ENCODE data around the gene VPS33A. TPM values are rescaled to one million over a fixed set of nuclear protein-coding genes. Genes with fewer than 3 reads are reported as not detected.
"Not testable (repeated sequence)": the region's sequence is repeated elsewhere in the genome, so short reads cannot be mapped to it uniquely, and the experiment has no call there.

VPS33A gene
- total RNA-seq, result 28.9 TPM

DNA sequence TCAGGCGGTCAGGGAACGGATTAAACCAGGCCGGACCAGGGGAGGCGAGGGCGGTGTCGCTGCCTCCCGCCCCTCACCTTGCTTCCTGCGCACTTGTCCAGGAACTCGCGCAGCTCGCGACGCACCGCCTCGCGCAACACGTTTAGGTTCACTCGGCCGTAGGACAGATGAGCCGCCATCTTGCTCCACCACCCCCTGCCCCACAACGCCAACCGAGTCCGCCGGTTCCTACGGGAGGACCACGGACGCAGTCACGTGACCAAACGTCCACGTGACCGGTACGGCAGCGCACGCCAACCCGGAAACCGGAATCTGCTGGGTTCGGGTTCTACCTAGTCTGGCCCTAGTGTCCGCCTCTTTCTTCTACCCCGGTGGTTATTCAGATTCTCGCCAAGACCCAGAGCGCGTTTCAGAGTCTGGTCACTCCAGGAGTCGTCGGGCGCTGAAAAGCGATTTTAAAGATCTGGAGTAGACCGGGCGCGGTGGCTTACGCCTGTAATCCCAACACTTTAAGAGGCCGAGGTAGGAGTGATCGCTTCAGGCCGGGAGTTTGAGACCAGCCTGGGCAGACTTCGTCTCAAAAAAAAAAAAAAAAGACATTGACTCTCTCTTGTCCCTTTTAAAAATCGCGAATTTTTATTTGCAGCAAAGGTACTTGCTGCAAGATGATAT is at the start of gene VPS33A:
Gene VPS33A, minus strand, starts transcription at position 265 of the 672 bp plus-strand sequence. Its CDS starts 86 bp downstream, at position 179.
- FAIRE-seq (no peak), DNase-seq (ENCODE audit: low spot score in 2 of 2) (peak; percentile 80 to 90)

DNA sequence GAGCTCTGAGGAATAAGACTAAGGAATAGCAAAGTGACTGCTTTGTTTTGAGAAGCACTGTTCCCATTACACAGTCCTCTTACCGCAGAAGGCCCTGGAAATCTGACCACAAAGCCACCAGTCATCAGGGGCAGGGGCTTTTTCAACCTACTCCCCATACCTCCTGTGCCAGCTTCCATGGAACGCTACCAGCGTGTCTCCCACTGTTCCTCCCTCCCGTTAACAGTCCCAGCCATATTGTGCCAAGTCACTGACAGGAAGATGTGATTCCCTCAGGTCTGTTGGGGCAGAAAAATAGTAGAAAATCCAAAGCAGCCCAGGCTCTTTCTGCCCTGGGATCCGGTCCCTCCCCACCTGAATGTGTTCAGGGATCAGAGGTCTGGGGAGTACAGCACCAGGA is 46.6 kb upstream of the VPS33A start:
- no peak for FAIRE-seq
- no peak for DNase-seq (ENCODE audit: low spot score in 2 of 2)

DNA sequence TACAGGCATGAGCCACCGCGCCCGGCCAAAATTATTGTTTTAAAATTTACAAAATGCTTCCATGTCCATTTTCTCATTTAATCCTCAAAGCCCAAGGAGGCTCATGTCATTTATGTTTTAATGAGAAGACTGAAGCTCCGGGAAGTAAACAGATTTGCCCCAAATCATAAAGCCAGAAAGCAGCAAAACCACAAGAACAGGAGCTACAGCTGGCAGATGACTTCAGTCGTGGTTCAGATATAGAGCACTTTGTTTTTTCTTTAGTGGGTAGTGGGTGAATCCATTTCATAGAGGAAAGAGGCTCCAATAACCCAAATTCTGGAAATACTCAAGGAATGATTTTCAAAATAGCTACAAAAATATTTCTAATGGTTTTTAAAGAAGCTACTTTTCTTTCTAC is 45.4 kb upstream of the VPS33A start:
- DNase-seq (ENCODE audit: low spot score in 2 of 2) (no peak), FAIRE-seq (no peak)

DNA sequence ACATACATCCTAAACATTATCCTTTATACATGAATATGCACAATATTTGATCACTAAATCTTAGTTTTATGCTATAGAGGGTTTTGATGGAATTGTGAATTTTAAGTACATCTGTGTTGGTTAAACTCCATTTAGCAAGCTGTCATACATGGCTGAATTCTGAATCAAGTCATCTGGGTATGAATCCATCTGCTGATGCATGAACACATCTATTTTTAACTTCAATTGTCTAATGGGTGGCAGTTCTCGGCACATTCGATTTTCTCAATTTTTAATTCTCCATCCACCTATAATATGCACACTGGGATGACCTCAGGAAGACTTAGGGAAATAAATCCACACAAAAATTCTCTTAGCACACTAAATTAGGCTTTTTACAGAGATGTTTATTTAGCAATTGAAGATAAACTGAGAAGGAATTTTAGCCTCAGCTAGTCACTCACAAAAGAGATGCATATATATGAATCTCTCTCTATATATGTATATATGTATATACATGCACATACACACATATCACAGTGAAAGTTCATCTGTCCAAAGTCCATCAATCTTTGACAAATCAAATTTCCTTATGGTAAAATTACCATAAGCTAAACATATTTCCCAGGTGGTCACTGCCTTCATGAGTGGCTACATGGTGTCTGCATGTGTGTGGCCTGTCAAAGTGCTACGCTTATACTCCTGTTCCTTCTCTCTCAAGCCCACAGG is 44.5 kb upstream of the VPS33A start:
- FAIRE-seq, result no peak
- DNase-seq (ENCODE audit: low spot score in 2 of 2), result no peak

DNA sequence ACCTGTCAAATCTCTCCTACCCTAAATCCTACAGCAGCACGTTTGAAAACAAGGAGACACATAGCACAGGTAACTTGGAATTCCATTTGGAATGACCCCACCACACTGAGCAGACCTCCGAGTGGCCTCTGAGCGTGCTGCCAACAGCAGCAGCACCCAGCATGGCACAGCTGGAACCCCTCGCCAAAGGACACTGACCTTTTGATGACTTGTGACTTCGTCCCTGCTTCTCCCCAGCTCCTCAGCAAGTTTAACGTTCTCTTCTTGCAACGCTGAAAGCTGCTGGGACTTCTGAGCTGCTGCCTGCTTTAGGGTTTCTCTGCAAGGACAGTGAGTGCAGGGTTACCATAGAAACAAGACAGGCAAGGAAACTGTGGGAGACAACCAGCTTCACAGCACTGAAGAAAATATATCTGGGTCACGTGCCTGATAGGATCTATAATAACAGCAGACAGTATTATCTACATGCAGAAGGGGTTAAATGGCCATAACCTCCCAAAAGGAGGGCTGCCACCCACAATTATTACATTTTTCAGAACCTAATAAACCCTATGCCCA is 43.3 kb upstream of the VPS33A start:
- DNase-seq (ENCODE audit: low spot score in 2 of 2), result no peak
- no peak for FAIRE-seq

DNA sequence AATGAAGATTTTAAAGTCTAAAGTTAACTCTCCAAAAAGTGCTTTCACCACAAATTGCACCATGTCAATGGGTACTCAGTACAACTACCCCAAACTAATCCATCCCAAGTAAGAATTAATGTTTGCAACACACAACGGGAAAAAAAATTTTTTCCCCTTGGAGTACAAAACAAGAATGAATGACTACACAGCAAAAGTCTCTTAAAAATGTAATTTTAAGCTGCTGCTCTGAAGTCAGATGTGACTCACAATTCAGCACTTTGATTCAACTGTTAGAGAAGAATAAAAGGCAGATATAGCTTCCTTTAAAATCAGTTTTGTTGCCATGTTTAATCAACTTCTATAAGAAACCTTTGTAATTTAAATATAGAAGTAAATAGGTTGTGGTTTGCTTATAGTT is 42.5 kb upstream of the VPS33A start:
- no peak for FAIRE-seq
- no peak for DNase-seq (ENCODE audit: low spot score in 2 of 2)

DNA sequence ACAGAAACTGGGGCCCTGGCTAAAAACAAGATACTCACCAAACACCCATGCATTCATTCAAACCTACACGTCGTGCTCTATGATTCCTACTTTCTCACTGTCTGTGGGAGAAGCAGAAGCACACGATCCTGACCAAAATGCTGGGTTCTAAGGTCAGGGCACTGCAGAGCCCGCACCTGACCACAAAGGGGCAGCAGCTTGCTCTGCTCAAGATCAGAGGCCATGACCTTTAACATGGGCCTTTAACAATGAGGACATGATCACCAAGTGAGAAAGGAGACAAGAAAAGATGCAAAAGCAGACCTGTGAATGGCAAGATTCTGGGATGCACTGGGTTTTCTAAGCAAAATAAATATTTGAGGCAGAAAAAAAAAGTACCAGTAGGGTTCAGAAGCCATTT is 40.1 kb upstream of the VPS33A start:
- no peak for DNase-seq (ENCODE audit: low spot score in 2 of 2)
- no peak for FAIRE-seq

DNA sequence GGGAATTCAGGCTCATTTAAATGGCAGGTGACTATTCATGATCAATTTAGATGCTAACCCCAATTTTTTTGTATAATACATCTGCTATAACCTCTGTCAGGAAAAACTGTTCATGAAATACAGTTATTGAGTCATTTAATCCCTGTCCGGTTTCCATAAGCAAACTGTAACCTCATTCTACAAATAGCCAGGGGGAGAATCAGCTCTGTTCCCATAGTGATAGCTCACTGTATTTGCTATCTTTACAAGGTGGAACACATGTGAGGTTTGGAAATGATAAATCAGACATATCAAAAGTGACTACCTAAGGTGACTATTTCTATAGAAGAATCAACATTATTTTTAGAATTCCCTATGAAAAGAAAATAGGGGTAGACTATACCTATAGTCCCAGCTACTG is 38.6 kb upstream of the VPS33A start:
- DNase-seq (ENCODE audit: low spot score in 2 of 2), result no peak
- FAIRE-seq, result no peak

DNA sequence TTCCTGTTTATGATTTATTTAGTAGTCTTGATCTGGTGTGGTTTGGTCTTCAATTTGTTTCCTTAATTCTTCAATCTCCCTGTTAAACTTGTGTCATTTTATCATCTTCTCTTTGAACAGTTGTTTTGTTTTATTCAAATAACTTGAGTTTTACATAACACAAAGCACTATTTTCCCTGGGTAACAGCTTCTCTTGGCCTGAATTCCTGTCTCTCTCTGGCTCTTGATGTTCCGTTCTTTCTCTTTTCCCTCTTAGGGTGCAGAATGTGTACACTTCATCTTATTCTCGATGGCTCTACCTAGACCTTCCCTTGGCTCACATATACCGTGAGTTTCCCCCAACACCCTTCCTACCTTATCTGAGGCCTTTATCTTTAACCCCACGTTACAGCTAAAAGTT is 36.8 kb upstream of the VPS33A start:
- FAIRE-seq, result no peak
- DNase-seq (ENCODE audit: low spot score in 2 of 2), result no peak

DNA sequence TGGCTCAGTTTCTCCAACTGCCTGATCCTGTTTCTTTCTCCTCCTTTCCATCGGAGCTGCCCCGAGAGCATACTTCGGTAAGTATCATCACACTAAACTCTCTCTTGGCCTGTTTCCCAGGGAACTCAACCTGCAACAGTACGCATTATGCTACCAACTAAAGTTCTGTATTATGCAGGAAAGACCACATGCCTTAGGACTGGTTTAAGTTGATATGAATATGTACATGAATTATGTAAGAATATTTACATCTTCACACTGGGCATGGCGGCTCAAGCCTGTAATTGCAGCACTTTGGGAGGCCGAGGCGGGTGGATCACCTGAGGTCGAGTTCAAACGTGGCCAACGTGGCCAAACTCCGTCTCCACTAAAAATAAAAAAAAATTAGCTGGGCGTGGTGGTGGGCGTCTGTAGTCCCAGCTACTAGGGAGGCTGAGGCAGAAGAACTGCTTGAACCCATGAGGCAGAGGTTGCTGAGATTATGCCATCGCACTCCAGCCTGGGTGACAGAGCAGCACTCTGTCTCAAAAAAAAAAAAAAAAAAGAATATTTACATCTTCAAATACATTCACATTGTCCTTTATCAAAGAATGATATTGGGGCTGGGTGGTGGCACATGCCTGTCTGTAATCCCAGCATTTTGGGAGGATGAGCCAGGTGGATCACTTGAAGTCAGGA is 31.9 kb upstream of the VPS33A start:
- no peak for DNase-seq (ENCODE audit: low spot score in 2 of 2)
- no peak for FAIRE-seq

DNA sequence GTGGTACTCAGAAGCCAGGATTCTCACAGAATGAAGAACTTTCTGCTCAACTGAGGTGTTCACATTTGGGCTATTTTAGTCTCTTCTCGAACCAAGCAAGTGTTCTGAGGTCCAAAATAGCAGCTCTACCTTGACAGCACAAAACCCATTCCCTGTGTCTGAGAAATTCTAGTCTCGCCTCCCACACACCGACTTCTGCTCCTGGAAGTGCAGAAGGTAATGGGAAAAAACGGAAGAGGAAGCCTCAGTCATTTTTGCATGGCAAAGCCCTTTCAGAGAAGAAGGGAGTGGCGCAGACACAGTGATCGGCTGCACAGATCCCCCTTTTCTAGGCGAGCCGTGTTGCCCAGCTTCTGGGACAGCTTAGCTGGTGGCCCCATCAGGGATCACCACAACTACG is 31.2 kb upstream of the VPS33A start:
- no peak for FAIRE-seq
- DNase-seq (ENCODE audit: low spot score in 2 of 2), result no peak

DNA sequence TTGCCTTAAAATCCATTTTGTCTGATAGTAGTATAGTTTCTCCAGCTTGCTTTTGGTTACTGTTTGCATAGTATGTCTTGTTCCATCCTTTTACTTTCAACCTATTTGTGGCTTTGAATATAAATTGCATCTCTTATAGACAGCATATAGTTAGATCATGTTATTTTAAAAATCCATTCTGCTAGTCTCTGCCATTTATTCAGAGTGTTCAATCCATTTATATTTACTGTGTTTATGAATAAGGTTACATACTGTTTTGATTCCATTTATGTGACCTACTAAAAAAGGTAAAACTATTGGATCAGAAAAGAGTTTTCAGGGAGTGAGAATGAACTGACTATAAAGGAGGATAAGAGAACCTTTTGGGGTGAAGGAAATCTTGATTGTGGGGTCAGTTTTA is 29.6 kb upstream of the VPS33A start:
- no peak for FAIRE-seq

DNA sequence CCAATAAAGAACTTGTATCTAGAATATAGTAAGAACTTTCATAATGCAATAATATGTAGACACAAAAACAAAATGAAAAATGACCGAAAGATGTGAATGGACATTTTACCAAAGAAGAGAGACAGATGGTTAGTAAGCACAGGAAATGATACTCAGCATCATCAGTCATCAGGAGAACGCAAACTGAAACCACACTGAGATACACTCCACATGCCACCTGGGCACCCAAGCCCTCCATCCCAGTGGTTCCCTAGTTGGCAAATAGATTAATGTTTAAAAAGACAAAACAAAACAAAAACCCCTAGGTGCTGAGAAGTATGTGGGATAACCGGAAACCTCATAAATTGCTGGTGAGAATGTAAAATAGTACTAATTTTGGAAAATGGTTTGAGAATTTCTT is 26.8 kb upstream of the VPS33A start:
- no peak for DNase-seq (ENCODE audit: low spot score in 2 of 2)
- FAIRE-seq, result no peak

More for the DNA sequence above, 29.6 kb upstream of the VPS33A start:
- DNase-seq (ENCODE audit: low spot score in 2 of 2), result no peak

DNA sequence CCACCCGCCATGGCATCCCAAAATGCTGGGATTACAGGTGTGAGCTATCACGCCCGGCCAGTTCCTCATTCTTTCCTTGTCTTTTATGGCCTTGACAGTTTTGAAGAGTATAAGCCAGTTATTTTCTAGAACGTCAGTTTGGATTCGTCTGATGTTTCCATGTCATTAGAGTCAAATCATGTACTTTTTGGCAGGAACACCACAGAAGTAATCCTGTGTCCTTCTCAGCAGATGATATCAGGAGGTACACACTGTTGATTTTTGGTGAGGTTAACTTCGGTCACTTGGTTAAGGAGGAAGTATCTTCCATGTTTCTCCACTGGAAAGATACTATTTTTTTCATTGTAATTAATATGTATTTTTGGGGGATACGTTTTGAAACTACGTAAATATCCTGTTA is 25.1 kb upstream of the VPS33A start:
- FAIRE-seq (no peak), DNase-seq (ENCODE audit: low spot score in 2 of 2) (no peak)

DNA sequence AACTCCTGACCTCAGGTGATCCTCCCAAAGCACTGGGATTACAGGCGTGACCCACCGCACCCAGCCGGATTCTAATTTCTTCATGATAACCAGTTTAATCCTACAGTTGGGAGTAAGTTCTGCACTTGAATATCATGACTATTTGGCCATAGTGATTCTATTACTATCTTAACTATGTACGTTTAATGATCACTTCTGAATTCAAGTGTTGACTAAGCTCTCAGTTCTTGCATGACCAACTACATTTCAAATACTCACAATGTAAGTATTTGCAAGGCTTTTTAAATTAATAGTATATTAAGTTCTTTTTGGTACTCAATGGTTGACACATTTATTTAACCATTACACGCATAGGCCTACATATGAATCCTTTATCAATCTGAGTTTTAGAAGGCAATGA is 17.4 kb upstream of the VPS33A start:
- FAIRE-seq, result no peak
- no peak for DNase-seq (ENCODE audit: low spot score in 2 of 2)

DNA sequence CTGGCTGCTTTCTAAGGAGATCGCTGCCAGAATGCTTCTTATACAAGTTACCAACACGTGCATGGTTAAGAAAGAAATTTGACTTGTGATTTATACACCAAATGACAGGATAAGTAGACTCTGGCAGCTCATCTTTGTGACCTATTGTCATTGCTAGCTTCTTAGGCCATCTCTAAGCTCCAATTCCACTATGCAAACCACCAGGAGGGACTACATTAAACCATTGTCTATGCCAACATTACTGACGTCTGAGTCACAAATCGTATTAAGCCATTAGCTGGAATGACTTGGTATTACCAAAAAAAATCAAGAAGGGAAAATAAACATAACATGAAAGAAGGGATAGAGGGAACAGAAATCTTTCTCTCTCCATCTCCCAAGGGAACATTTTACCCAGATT is 15.8 kb upstream of the VPS33A start:
- DNase-seq (ENCODE audit: low spot score in 2 of 2) (no peak), FAIRE-seq (no peak)

DNA sequence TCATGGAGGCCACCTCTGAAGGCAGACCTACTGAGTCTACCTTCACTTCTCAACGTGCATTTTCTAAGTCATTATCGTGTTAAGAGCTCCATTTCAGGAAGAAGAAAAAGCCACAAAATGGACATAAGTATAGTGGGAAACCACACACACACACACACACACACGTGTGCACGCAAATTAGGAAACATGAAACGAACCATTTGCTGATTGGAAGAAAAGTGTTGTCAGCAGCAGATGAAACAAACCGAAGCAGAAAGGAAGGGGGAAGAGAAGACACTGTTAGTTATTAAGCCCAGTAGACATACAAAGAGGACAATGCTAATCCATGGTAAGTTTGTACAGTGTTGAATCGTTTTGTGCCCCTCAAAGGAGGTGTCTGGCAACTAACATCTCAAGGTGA is 9.9 kb upstream of the VPS33A start:
- FAIRE-seq (no peak), DNase-seq (ENCODE audit: low spot score in 2 of 2) (no peak)

DNA sequence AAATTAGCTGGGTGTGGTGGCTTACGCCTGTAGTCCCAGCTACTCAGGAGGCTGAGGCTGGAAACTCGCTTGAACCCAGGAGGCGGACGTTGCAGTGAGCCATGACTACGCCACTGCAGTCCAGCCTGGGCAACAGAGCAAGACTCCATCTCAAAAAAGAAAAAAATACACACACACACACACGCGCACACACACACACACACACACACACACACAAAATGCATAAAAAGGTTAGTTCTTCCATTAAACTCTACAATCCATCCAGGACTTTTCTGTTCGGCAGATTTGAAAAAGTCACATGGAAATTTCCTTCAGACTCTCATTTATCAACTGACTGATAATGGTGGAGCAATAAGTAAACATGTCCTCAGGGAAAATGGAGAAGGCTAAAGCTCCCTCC is 9.2 kb upstream of the VPS33A start:
- DNase-seq (ENCODE audit: low spot score in 2 of 2), result no peak
- FAIRE-seq, result no peak

DNA sequence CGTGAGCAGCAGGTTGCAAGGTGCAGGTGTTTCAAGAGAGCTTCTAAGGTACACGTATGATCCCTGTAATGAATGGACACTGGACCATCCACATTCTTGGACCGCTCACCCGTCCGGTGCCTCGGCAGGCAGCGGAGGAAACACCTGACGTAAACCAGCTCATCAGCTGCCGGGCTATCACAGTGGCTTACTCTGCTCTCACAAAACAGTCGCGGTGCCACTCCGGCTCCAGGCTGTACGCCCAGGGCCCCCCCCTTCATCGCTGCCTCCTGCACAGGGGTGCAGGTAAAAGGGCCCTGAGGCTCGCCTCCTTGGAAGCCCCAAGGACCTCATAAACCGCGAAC is 436 bp downstream of the VPS33A start:
- DNase-seq (ENCODE audit: low spot score in 2 of 2), result no peak
- FAIRE-seq, result no peak

DNA sequence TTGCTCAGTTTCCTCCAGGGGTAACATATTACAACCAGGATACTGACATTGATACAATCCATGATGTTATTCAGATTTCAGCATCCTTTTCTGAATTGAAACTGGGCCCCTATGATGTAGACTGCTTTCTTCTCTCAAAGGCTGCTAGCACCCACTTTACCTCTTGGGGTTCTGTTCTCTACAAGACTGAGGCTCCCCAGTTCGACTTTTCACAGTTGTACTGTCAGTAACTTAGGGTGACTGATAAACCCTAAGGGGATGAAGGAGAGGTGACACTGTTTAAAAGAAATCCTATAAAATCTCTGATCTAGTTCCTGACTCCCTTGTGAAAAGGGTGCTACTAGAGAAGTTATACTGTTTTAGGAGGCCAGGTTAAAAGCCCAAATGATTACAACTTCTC is 818 bp downstream of the VPS33A start:
- DNase-seq (ENCODE audit: low spot score in 2 of 2), result no peak
- FAIRE-seq, result no peak

DNA sequence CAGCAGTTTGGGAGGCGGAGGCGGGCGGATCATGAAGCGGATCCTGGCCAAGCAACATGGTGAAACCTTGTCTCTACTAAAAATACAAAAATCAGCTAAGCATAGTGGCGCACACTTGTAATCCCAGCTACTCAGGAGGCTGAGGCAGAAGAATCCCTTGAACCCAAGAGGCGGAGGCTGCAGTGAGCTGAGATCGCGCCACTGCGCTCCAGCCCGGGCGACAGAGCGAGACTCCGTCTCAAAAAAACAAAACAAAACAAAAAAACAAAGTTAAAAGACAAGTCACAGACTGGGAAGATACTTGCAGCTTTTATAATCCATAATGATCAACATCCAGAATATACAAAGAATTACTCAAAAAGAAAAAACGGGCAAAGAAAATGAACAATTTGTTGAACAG is 5.6 kb downstream of the VPS33A start:
- not testable (repeated sequence) for FAIRE-seq; DNase-seq (ENCODE audit: low spot score in 2 of 2)

DNA sequence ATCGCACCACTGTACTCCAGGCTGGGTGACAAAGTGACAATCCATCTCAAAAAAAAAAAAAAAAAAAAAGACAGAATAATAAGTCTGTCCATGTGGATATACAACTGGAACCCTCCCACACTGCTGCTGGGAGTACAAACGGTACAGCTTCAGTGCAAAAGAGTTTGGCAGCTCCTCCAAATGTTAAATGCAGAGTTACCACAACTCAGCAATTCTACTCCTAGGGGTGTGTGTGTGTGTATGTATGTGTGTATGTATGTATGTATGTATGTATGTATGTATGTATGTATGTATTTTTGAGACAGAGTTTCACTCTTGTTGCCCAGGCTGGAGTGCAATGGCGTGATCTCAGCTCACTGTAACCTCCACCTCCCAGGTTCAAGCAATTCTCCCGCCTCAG is 7.4 kb downstream of the VPS33A start:
- DNase-seq (ENCODE audit: low spot score in 2 of 2); FAIRE-seq: not testable (repeated sequence)
